Left kidney (tissue), 2 donors: ENCODE data around the gene TSPAN32. TPM values are rescaled to one million over a fixed set of nuclear protein-coding genes. Genes with fewer than 3 reads are reported as not detected.

ENCODE experiments used
- DNase-seq: peaks from one replicate; pipeline ENCODE4 v3.0.0-alpha.2; 2013
- polyA plus RNA-seq: library from polyadenylated mRNA; unstranded; fragments of 120-200 nt; gene quantifications from one replicate; pipeline ENCODE4 v1.2.1, GENCODE V29; 2013; ENCODE audit not compliant: insufficient read length

Gene TSPAN32
- polyA plus RNA-seq, 1 donor, result 1.9 TPM

- DNase-seq, result no peak
Observed at GRCh38 chr11:2266586-2267305, 35.1 kb upstream of the TSPAN32 start.

- no peak for DNase-seq
Observed at GRCh38 chr11:2267306-2267850, 34.4 kb upstream of the TSPAN32 start.

- no peak for DNase-seq
Observed at GRCh38 chr11:2267851-2268728, 33.7 kb upstream of the TSPAN32 start.

GRCh38 chr11:2268729-2269600 lies 32.8 kb upstream of the TSPAN32 start:
- DNase-seq, result no peak

GRCh38 chr11:2269601-2270321 lies 32.1 kb upstream of the TSPAN32 start:
- no peak for DNase-seq

- DNase-seq, result no peak
Observed at GRCh38 chr11:2270322-2271076, 31.3 kb upstream of the TSPAN32 start, which contains the start of gene ASCL2. Gene ASCL2, minus strand, starts transcription at chr11:2270588. Its CDS starts 256 bp downstream, at chr11:2270332.

- no peak for DNase-seq
Observed at GRCh38 chr11:2271077-2271326, 30.8 kb upstream of the TSPAN32 start.

- DNase-seq, result no peak
Observed at GRCh38 chr11:2271327-2272227, 30.2 kb upstream of the TSPAN32 start.

GRCh38 chr11:2272228-2272945 lies 29.4 kb upstream of the TSPAN32 start:
- no peak for DNase-seq

- DNase-seq, result no peak
Observed at GRCh38 chr11:2272946-2273280, 28.9 kb upstream of the TSPAN32 start.

- no peak for DNase-seq
Observed at GRCh38 chr11:2273311-2273710, 28.5 kb upstream of the TSPAN32 start.

- DNase-seq, result no peak
Observed at GRCh38 chr11:2273771-2274170, 28.0 kb upstream of the TSPAN32 start.

GRCh38 chr11:2275334-2276279 lies 26.2 kb upstream of the TSPAN32 start:
- DNase-seq, result no peak

- no peak for DNase-seq
Observed at GRCh38 chr11:2276280-2277007, 25.4 kb upstream of the TSPAN32 start.

GRCh38 chr11:2277008-2277346 lies 24.8 kb upstream of the TSPAN32 start:
- DNase-seq, result no peak

GRCh38 chr11:2277933-2278523 lies 23.8 kb upstream of the TSPAN32 start:
- no peak for DNase-seq

- DNase-seq, result no peak
Observed at GRCh38 chr11:2280208-2280607, 21.6 kb upstream of the TSPAN32 start.
